Colonic mucosa (tissue), 4 donors: ENCODE data around the gene HTT-AS. TPM values are rescaled to one million over a fixed set of nuclear protein-coding genes. Genes with fewer than 3 reads are reported as not detected.

Experiments
- DNase-seq: peaks from one replicate; pipeline ENCODE4 v3.0.0-alpha.2; 2020
- H3K27ac ChIP-seq: fragments of 200-600 bp; one replicate; pipeline ENCODE4 v1.8.0; 2021
- H3K27me3 ChIP-seq: fragments of 200-600 bp; one replicate; pipeline ENCODE4 v1.8.0; 2021
- H3K36me3 ChIP-seq: fragments of 200-600 bp; one replicate; pipeline ENCODE4 v1.8.0; 2021
- H3K4me1 ChIP-seq: fragments of 200-600 bp; one replicate; pipeline ENCODE4 v1.8.0; 2021; ENCODE audit warnings: mild to moderate bottlenecking
- H3K4me3 ChIP-seq: fragments of 200-600 bp; one replicate; pipeline ENCODE4 v1.8.0; 2021
- H3K9ac ChIP-seq, 2 donors: one replicate each; pipeline ENCODE4 v1.7.0; 2013; ENCODE audit warnings: control low read depth in 2 of 2, low read depth in 2 of 2, low read length in 2 of 2
- H3K9me3 ChIP-seq: fragments of 200-600 bp; one replicate; pipeline ENCODE4 v1.8.0; 2021
- intact Hi-C: fragments of 100-400 bp; cut with DNase I; formaldehyde crosslinking; loops from one replicate; pipeline ENCODE4 v1.14.1; 2022
- total RNA-seq, 2 donors: library from RNA; stranded (reverse); fragmentation: NEBNext Ultra II Directional in 1 of 2; extraction: Animal tissue kit (Norgen Biotek cat#: 25700) in 1 of 2; gene quantifications; one replicate each; pipeline ENCODE4 v1.2.1, GENCODE V29; 2021
- TF ChIP-seq, protein P1 (sequence below): fragments of 200-600 bp; IDR thresholded peaks from one replicate; pipeline ENCODE4 v1.8.0; 2022; ENCODE audit warnings: antibody characterized with exemption, mild to moderate bottlenecking
- donor health status: healthy.
- donor health status: DM: no; HTN: no; CAD: no.
- donor health status: DM: no; HTN: no; CAD: no.

HTT-AS gene
- total RNA-seq, 2 donors from 2014 or later, result not detected

GRCh38 chr4:3112609-3113469 is 38.5 kb upstream of the HTT-AS start:
- no peaks in the 10 kb centered on the region for H3K4me1 ChIP-seq
- no peak overlapping the region for H3K27ac ChIP-seq
- no peak for DNase-seq
- TF ChIP-seq, protein P1, sequence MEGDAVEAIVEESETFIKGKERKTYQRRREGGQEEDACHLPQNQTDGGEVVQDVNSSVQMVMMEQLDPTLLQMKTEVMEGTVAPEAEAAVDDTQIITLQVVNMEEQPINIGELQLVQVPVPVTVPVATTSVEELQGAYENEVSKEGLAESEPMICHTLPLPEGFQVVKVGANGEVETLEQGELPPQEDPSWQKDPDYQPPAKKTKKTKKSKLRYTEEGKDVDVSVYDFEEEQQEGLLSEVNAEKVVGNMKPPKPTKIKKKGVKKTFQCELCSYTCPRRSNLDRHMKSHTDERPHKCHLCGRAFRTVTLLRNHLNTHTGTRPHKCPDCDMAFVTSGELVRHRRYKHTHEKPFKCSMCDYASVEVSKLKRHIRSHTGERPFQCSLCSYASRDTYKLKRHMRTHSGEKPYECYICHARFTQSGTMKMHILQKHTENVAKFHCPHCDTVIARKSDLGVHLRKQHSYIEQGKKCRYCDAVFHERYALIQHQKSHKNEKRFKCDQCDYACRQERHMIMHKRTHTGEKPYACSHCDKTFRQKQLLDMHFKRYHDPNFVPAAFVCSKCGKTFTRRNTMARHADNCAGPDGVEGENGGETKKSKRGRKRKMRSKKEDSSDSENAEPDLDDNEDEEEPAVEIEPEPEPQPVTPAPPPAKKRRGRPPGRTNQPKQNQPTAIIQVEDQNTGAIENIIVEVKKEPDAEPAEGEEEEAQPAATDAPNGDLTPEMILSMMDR, result no peak
- peaks cover 17% of the 10 kb centered on the region for H3K36me3 ChIP-seq
- H3K4me3 ChIP-seq, result no peak overlapping the region
- no peaks in the 10 kb centered on the region for H3K27me3 ChIP-seq
- no peaks in the 10 kb centered on the region for H3K9me3 ChIP-seq
- no peak overlapping the region for H3K9ac ChIP-seq
- intact Hi-C loops, result no loop called here

DNA sequence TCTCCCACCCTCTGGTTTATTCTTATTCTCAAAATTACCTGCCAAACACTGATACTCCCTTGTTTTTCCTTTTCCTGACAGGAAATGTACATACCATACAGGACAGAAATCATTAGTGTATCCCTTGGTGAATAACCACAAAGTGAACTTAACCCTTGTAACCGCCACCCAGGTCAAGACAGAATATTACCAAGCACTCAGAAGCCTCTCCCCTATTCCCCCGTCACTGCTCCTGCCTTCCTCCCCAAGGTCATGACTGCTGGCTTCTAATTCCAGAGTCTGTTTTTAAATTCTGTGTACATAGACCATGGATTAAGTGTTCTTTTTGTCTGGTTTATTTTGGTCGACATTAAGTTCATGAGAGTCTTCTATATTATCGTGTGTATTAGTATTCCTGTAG is 37.9 kb upstream of the HTT-AS start:
- TF ChIP-seq, protein P1, result no peak
- Histone ChIP-seq H3K4me1 (no peaks in the 10 kb centered on the region), H3K27ac (no peak overlapping the region), H3K36me3 (peaks cover 24% of the 10 kb centered on the region), H3K4me3 (no peak overlapping the region), H3K27me3 (no peaks in the 10 kb centered on the region), H3K9me3 (no peaks in the 10 kb centered on the region), H3K9ac (no peak overlapping the region)
- DNase-seq, result no peak
- intact Hi-C loops, result no loop called here

DNA sequence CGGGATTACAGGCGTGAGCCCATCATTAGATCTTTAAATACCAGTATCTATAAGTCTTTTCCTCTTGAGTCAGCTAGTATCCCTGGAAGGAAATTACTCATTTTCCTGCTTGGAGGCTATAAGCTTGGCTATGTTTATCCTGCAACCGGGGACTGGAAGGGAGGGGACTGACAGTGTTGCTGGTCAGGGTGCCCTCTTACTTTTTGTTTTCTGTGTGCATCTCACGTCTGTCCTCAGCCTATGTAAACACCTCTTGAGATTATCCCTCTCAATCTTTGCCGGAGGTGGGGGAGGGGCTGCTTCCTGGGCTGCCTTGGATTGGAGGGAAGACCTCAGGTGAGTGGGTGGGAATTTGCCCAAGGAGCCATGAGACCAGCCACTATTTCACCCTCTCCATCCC is 37.1 kb upstream of the HTT-AS start:
- no peak for DNase-seq
- Histone ChIP-seq H3K9me3 (no peaks in the 10 kb centered on the region), H3K4me1 (no peaks in the 10 kb centered on the region), H3K9ac (no peak overlapping the region), H3K4me3 (no peak overlapping the region), H3K27me3 (no peaks in the 10 kb centered on the region), H3K27ac (no peak overlapping the region), H3K36me3 (peaks cover 23% of the 10 kb centered on the region)
- intact Hi-C loops, result no loop called here
- TF ChIP-seq, protein P1, result no peak

DNA sequence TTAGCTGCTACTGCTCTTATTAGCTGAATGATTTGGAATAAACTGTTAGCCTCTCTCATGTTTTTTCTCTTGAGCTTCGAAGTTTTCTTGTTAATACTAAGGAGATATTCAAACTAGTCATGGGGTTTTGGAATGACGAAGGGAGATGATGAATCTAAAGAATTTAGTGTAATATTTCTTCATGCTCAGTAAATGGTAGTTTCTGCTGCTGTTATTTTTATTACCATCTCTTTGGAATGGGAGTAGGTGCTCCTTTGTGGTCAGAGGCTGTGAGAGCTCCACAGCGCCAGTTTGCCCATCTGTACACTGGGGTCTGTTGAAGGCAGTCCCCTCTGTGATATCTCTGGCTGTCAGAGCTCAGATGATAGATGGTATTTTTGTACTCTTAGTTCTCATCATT is 33.9 kb upstream of the HTT-AS start:
- Histone ChIP-seq H3K9ac (no peak overlapping the region), H3K4me1 (no peaks in the 10 kb centered on the region), H3K27me3 (no peaks in the 10 kb centered on the region), H3K36me3 (peaks cover 10% of the 10 kb centered on the region), H3K9me3 (no peaks in the 10 kb centered on the region), H3K27ac (no peak overlapping the region), H3K4me3 (no peak overlapping the region)
- DNase-seq, result no peak
- TF ChIP-seq, protein P1, result no peak
- intact Hi-C loops, result no loop called here

DNA sequence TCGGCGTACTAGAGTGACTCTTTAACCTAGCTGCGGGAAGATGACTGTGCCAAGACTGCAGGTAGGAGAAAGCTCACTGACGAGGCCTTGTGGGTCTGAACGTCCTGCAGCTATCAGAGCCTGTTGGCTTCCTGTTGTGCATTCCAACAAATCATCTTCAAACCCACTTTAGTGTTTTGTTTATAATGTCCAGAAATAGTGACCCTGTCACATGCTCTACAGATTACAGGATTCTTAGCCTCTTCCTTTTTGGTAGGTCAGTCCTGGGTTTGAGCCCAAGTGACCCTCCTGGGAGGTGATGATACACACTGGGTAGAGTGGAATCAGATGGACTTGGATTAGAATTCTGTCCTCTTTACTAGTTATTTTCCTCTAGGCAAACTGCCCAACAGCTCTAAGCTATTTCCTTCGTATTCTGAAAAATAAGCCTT is 33.4 kb upstream of the HTT-AS start:
- no peak overlapping the region for H3K27ac ChIP-seq
- TF ChIP-seq, protein P1, result no peak
- DNase-seq, result no peak
- peaks cover 10% of the 10 kb centered on the region for H3K36me3 ChIP-seq
- no peak overlapping the region for H3K9ac ChIP-seq
- intact Hi-C loops, result no loop called here
- no peaks in the 10 kb centered on the region for H3K9me3 ChIP-seq
- H3K27me3 ChIP-seq, result no peaks in the 10 kb centered on the region
- H3K4me3 ChIP-seq, result no peak overlapping the region
- no peaks in the 10 kb centered on the region for H3K4me1 ChIP-seq
